K562 (cell line): ENCODE measurements around the gene TMEM132C. TPM values are rescaled to one million over a fixed set of nuclear protein-coding genes. Genes with fewer than 3 reads are reported as not detected.

ENCODE experiments used
- ARID1B ChIP-seq: fragments of 450-650 bp; IDR thresholded peaks from 2 replicates; pipeline ENCODE4 v1.6.1; 2016; ENCODE audit warnings: antibody characterized with exemption, mild to moderate bottlenecking, inconsistent platforms
- ARID2 ChIP-seq: fragments of 450-650 bp; IDR thresholded peaks from 2 replicates; pipeline ENCODE4 v1.6.1; 2017; ENCODE audit warnings: antibody characterized with exemption, mild to moderate bottlenecking
- STAT5B ChIP-seq: fragments of 250-450 bp; sonication (Bioruptor Pico); IDR thresholded peaks from 2 replicates; pipeline ENCODE4 v1.8.0; 2021; ENCODE audit warnings: mild to moderate bottlenecking, inconsistent platforms
- polyA plus RNA-seq, 8 experiments: library from polyadenylated mRNA; depleted of rRNA in 4 of 8; stranded (reverse) in 5 of 8; unstranded in 3 of 8; fragments of >200 nt; fragmentation: Nextera tagmentation in 2 of 8; fragmentation: Illumina TruSeq in 1 of 8; extraction: Ambion mirVana in 2 of 8; extraction: Trizol in 1 of 8; gene quantifications; 2 replicates each; pipeline versions ENCODE4 v1.2.1 to v1.2.3, GENCODE V29; 2011 to 2014; ENCODE audit warnings: inconsistent platforms in 1 of 8, missing spikeins in 1 of 8
- total RNA-seq, 7 experiments: library from RNA; depleted of rRNA in 6 of 7; stranded (reverse); fragments of >200 nt in 6 of 7; fragmentation: Illumina TruSeq in 2 of 7; extraction: Trizol in 2 of 7; gene quantifications; 2 replicates each; pipeline versions ENCODE4 v1.2.1 to v1.2.3, GENCODE V29; 2011 to 2021; ENCODE audit warnings: low replicate concordance in 1 of 7
- TF ChIP-seq, protein P1 (sequence below): sonication (generic); formaldehyde crosslinking; IDR thresholded peaks from 2 replicates; pipeline ENCODE4 v1.8.1; 2023; ENCODE audit warnings: mild to moderate bottlenecking, missing genetic modification reagents, moderate library complexity
- TF ChIP-seq, protein P2 (sequence below): fragments of 450-650 bp; IDR thresholded peaks from one replicate; pipeline ENCODE4 v1.6.1; 2018; ENCODE audit warnings: mild to moderate bottlenecking, moderate library complexity; ENCODE audit not compliant: partially characterized antibody
- TF ChIP-seq, protein P3 (sequence below): sonication (generic); formaldehyde crosslinking; IDR thresholded peaks from 2 replicates; pipeline ENCODE4 v1.8.1; 2023; ENCODE audit warnings: missing genetic modification reagents, mild to moderate bottlenecking, borderline replicate concordance

Gene TMEM132C
- total and polyA plus RNA-seq, 9 of the 15 experiments (the other 6 are each of a cell fraction or from before 2014, with no cell fraction given), result not detected

DNA sequence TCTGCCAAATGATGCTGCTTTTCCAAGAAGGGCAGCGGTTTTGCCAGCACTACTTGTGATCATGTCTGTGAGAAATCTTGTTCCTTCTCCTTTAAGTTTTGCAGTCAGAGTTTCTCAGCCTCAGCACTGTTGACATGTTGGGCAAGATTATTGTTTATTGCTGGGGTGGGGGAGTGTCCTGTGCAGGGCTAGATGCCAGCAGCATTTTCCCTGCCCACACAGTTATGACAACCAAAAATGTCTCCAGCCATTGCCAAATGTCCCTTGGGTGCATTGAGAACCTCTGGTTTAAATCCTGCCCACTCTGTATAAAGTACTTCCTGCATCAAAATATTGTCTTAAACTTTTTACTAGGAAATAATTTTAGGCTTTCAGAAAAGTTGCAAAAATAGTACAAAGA is 20.0 kb downstream of the TMEM132C start (continued):
- TF ChIP-seq STAT5B (CRISPR knock-in tag) (no peak), ARID1B (no peak), ARID2 (no peak)
- TF ChIP-seq, protein P1, sequence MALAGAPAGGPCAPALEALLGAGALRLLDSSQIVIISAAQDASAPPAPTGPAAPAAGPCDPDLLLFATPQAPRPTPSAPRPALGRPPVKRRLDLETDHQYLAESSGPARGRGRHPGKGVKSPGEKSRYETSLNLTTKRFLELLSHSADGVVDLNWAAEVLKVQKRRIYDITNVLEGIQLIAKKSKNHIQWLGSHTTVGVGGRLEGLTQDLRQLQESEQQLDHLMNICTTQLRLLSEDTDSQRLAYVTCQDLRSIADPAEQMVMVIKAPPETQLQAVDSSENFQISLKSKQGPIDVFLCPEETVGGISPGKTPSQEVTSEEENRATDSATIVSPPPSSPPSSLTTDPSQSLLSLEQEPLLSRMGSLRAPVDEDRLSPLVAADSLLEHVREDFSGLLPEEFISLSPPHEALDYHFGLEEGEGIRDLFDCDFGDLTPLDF (CRISPR knock-in tag), result no peak
- TF ChIP-seq, protein P2, sequence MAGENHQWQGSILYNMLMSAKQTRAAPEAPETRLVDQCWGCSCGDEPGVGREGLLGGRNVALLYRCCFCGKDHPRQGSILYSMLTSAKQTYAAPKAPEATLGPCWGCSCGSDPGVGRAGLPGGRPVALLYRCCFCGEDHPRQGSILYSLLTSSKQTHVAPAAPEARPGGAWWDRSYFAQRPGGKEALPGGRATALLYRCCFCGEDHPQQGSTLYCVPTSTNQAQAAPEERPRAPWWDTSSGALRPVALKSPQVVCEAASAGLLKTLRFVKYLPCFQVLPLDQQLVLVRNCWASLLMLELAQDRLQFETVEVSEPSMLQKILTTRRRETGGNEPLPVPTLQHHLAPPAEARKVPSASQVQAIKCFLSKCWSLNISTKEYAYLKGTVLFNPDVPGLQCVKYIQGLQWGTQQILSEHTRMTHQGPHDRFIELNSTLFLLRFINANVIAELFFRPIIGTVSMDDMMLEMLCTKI, result no peak
- TF ChIP-seq, protein P3, sequence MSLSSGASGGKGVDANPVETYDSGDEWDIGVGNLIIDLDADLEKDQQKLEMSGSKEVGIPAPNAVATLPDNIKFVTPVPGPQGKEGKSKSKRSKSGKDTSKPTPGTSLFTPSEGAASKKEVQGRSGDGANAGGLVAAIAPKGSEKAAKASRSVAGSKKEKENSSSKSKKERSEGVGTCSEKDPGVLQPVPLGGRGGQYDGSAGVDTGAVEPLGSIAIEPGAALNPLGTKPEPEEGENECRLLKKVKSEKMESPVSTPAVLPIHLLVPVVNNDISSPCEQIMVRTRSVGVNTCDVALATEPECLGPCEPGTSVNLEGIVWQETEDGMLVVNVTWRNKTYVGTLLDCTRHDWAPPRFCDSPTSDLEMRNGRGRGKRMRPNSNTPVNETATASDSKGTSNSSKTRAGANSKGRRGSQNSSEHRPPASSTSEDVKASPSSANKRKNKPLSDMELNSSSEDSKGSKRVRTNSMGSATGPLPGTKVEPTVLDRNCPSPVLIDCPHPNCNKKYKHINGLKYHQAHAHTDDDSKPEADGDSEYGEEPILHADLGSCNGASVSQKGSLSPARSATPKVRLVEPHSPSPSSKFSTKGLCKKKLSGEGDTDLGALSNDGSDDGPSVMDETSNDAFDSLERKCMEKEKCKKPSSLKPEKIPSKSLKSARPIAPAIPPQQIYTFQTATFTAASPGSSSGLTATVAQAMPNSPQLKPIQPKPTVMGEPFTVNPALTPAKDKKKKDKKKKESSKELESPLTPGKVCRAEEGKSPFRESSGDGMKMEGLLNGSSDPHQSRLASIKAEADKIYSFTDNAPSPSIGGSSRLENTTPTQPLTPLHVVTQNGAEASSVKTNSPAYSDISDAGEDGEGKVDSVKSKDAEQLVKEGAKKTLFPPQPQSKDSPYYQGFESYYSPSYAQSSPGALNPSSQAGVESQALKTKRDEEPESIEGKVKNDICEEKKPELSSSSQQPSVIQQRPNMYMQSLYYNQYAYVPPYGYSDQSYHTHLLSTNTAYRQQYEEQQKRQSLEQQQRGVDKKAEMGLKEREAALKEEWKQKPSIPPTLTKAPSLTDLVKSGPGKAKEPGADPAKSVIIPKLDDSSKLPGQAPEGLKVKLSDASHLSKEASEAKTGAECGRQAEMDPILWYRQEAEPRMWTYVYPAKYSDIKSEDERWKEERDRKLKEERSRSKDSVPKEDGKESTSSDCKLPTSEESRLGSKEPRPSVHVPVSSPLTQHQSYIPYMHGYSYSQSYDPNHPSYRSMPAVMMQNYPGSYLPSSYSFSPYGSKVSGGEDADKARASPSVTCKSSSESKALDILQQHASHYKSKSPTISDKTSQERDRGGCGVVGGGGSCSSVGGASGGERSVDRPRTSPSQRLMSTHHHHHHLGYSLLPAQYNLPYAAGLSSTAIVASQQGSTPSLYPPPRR (CRISPR knock-in tag), result no peak
- TF ChIP-seq, all 486 proteins: peak for 0
